OCI-LY1 (cell line): ENCODE data around the gene NTRK3.

Experiments
- H2AFZ ChIP-seq: fragments of 200-600 bp; sonication (generic), shearing (Covaris generic); 2 replicates; pipeline ENCODE4 v1.6.0; 2014; ENCODE audit warnings: antibody characterized with exemption, mild to moderate bottlenecking, low read length
- H3F3A ChIP-seq: fragments of 200-600 bp; sonication (generic), shearing (Covaris generic); 2 replicates; pipeline ENCODE4 v1.6.0; 2014; ENCODE audit warnings: mild to moderate bottlenecking, antibody characterized with exemption, low read length, moderate library complexity; ENCODE audit not compliant: insufficient read depth
- H3K27ac ChIP-seq: fragments of 200-600 bp; sonication (generic); 2 replicates; pipeline ENCODE4 v1.5.1; 2014; ENCODE audit warnings: low read length, mixed run types, mild to moderate bottlenecking, low read depth; ENCODE audit not compliant: poor library complexity, severe bottlenecking
- H3K27me3 ChIP-seq: fragments of 200-600 bp; sonication (generic); 2 replicates; pipeline ENCODE4 v1.6.0; 2014; ENCODE audit warnings: antibody characterized with exemption, mild to moderate bottlenecking, low read length, moderate library complexity; ENCODE audit not compliant: insufficient read depth
- H3K36me3 ChIP-seq: fragments of 200-600 bp; sonication (generic); 2 replicates; pipeline ENCODE4 v1.6.1; 2014; ENCODE audit warnings: mild to moderate bottlenecking, antibody characterized with exemption, low read length, moderate library complexity, mixed read lengths; ENCODE audit not compliant: insufficient read depth
- H3K4me1 ChIP-seq: fragments of 200-600 bp; sonication (generic); 2 replicates; pipeline ENCODE4 v1.5.1; 2014; ENCODE audit warnings: mild to moderate bottlenecking, low read length, moderate library complexity; ENCODE audit not compliant: insufficient read depth, severe bottlenecking
- H3K4me2 ChIP-seq: fragments of 200-600 bp; sonication (generic), shearing (Covaris generic); 2 replicates; pipeline ENCODE4 v1.6.1; 2014; ENCODE audit warnings: low read length
- H3K4me3 ChIP-seq: fragments of 200-600 bp; sonication (generic); 2 replicates; pipeline ENCODE4 v1.5.1; 2014; ENCODE audit warnings: low read length, low read depth, mild to moderate bottlenecking, mixed read lengths; ENCODE audit not compliant: poor library complexity, severe bottlenecking
- H3K79me2 ChIP-seq: fragments of 200-600 bp; shearing (Covaris generic); 2 replicates; pipeline ENCODE4 v1.6.1; 2016; ENCODE audit warnings: mixed run types, low read length, mixed read lengths; ENCODE audit not compliant: insufficient read depth
- H3K9ac ChIP-seq: fragments of 200-600 bp; sonication (generic), shearing (Covaris generic); 2 replicates; pipeline ENCODE4 v1.6.1; 2014; ENCODE audit warnings: mild to moderate bottlenecking, low read length, mixed read lengths
- H3K9me2 ChIP-seq: fragments of 200-600 bp; sonication (generic), shearing (Covaris generic); 2 replicates; pipeline ENCODE4 v1.6.1; 2014; ENCODE audit warnings: low read depth, mild to moderate bottlenecking, low read length, mixed read lengths
- H3K9me3 ChIP-seq: fragments of 200-600 bp; shearing (Covaris generic); 2 replicates; pipeline ENCODE4 v1.6.1; 2014; ENCODE audit warnings: low read length, mixed read lengths
- H4K20me1 ChIP-seq: fragments of 200-600 bp; sonication (generic), shearing (Covaris generic); 2 replicates; pipeline ENCODE4 v1.6.0; 2016; ENCODE audit warnings: mild to moderate bottlenecking, low read length; ENCODE audit not compliant: insufficient read depth
- EZH2 ChIP-seq: fragments of 200-600 bp; sonication (generic), shearing (Covaris generic); IDR thresholded peaks from 2 replicates; pipeline ENCODE4 v1.8.0; 2017; ENCODE audit warnings: borderline replicate concordance, mixed run types, mild to moderate bottlenecking, antibody characterized with exemption, low read length, moderate library complexity, mixed read lengths
- TF ChIP-seq, protein P1 (sequence below): fragments of 200-600 bp; sonication (generic), shearing (Covaris generic); IDR thresholded peaks from 2 replicates; pipeline ENCODE4 v1.5.1; 2017; ENCODE audit warnings: mild to moderate bottlenecking, antibody characterized with exemption, low read length, moderate library complexity, mixed read lengths

NTRK3 gene

DNA sequence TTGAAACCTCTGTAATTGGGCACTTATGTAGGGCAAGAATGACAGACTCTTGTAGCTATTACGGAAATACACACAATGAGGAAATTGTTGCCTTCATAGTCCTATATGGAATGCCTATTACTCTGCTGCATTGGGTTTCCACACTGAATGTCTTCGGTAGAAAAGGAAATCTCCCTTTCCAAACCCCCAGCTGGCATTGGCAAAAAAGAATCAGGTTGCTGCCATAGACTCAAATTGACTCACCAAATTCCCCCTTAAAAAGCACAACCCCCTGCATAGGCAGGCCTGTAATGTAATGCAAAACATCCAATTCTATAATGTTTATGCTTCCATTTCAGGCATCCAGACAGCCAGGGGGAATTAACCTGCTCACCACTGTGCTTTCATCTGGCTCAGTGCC, 44.8 kb upstream of the NTRK3 start:
- Histone ChIP-seq H3K9ac (no peak overlapping the region), H2AFZ (no peak overlapping the region), H3K9me3 (no peaks in the 10 kb centered on the region), H3K4me1 (no peaks in the 10 kb centered on the region), H3K36me3 (no peaks in the 10 kb centered on the region), H3F3A (no peaks in the 10 kb centered on the region), H3K9me2 (no peaks in the 10 kb centered on the region), H3K27me3 (no peaks in the 10 kb centered on the region), H3K4me3 (no peak overlapping the region), H3K27ac (no peak overlapping the region), H3K4me2 (no peak overlapping the region), H3K79me2 (no peaks in the 10 kb centered on the region), H4K20me1 (no peaks in the 10 kb centered on the region)
- TF ChIP-seq, protein P1, sequence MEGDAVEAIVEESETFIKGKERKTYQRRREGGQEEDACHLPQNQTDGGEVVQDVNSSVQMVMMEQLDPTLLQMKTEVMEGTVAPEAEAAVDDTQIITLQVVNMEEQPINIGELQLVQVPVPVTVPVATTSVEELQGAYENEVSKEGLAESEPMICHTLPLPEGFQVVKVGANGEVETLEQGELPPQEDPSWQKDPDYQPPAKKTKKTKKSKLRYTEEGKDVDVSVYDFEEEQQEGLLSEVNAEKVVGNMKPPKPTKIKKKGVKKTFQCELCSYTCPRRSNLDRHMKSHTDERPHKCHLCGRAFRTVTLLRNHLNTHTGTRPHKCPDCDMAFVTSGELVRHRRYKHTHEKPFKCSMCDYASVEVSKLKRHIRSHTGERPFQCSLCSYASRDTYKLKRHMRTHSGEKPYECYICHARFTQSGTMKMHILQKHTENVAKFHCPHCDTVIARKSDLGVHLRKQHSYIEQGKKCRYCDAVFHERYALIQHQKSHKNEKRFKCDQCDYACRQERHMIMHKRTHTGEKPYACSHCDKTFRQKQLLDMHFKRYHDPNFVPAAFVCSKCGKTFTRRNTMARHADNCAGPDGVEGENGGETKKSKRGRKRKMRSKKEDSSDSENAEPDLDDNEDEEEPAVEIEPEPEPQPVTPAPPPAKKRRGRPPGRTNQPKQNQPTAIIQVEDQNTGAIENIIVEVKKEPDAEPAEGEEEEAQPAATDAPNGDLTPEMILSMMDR: no peak
- no peak for TF ChIP-seq EZH2

DNA sequence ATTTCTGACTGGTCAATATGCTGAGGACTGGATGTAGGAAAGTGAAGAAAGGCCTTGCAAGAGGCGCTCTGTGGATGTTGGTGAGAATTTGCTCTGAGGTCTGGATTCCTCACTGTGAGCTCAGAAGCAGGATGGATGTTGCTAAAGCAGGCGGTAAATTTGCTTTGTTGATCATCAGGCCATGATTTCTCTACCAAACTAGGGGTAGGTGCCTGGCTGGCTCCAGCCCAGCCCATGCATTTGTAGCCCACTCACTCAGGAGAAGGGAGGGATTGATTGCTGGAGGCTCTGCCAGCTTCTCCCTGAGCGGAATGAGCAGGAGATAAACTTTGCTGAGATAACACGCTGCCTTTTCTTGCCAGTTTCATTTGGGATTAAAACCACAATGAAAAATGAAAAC, 44.3 kb upstream of the NTRK3 start:
- Histone ChIP-seq H4K20me1 (no peaks in the 10 kb centered on the region), H3F3A (no peaks in the 10 kb centered on the region), H3K27me3 (no peaks in the 10 kb centered on the region), H3K4me3 (no peak overlapping the region), H3K79me2 (no peaks in the 10 kb centered on the region), H3K9me3 (no peaks in the 10 kb centered on the region), H3K9me2 (no peaks in the 10 kb centered on the region), H3K9ac (no peak overlapping the region), H3K36me3 (no peaks in the 10 kb centered on the region), H3K27ac (no peak overlapping the region), H3K4me2 (no peak overlapping the region), H2AFZ (no peak overlapping the region), H3K4me1 (no peaks in the 10 kb centered on the region)
- no peak for TF ChIP-seq EZH2
- TF ChIP-seq, protein P1: no peak

DNA sequence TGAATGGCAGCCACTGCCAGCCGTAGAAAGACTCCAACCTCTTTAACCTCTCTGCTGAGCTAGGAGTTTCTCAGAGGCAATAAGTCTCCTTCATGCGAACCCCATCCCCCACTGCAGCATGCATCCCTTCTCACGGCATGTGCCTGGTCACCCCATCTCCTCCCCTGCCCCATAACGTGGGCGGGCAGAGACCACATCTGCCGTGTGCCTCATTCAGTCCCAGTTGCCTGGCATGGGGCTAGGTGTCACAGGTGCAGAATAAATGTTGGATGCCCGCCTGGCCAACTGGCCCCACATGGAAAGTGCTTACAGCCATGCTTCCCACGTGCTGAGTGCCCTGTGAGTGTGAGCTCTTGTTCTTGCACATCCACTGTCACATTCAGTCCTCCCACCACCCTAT, 43.5 kb upstream of the NTRK3 start:
- Histone ChIP-seq H3K9me3 (no peaks in the 10 kb centered on the region), H3K9me2 (no peaks in the 10 kb centered on the region), H3K36me3 (no peaks in the 10 kb centered on the region), H3F3A (no peaks in the 10 kb centered on the region), H3K4me3 (no peak overlapping the region), H3K79me2 (no peaks in the 10 kb centered on the region), H3K27me3 (no peaks in the 10 kb centered on the region; the same call in 1 of the 2 replicates), H3K27ac (no peak overlapping the region), H3K4me1 (no peaks in the 10 kb centered on the region), H2AFZ (no peak overlapping the region), H4K20me1 (no peaks in the 10 kb centered on the region), H3K4me2 (no peak overlapping the region), H3K9ac (no peak overlapping the region)
- TF ChIP-seq, protein P1: no peak
- TF ChIP-seq EZH2: no peak
